Ovary (tissue), 3 donors: ENCODE data around the gene KIF5B.

Experiments
- CTCF ChIP-seq, 3 donors: fragments of 450-650 bp in 2 of 3; fragments of 200-600 bp in 1 of 3; IDR thresholded peaks; one replicate each; pipeline versions ENCODE4 v1.5.1 to v1.8.0; 2016 to 2022; ENCODE audit warnings: antibody characterized with exemption in 3 of 3, mild to moderate bottlenecking in 1 of 3
- EP300 ChIP-seq: sonication (generic); formaldehyde crosslinking; IDR thresholded peaks from one replicate; pipeline ENCODE4 v1.6.1; 2017; ENCODE audit warnings: antibody characterized with exemption
- donor health status: DM: no; HTN: no; CAD: no.

DNA sequence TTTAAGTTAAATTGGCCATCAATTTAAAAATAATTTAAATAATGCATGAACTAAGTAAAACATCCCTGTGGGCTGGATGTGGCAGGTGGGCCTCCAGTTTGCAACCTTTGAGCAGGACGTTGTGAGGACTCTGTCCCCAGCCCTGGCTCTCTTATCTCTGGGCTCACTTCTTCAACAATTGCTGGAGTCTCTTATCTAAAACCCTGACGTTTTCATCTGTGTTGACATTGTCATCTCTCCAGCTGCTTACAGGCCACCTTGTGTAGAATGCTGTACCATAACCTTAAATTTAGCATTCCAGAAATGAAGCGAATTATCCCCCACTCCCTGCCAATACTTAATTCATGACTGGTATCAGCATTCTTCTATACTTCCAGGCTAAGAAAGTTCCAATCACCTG lies 3.2 kb upstream of the KIF5B start:
- TF ChIP-seq CTCF (IDR thresholded peaks at IDR 0.05) (no peak), EP300 (no peak)
